Suprapubic skin (tissue), 3 donors: Measurements from ENCODE around the gene NARS2.

ENCODE experiments used
- POLR2A ChIP-seq, 2 donors: fragments of 450-650 bp; IDR thresholded peaks; one replicate each; pipeline ENCODE4 v1.6.1; 2017; ENCODE audit warnings: antibody characterized with exemption in 2 of 2, mild to moderate bottlenecking in 2 of 2, moderate library complexity in 2 of 2
- TF ChIP-seq, protein P1 (sequence below), 2 donors: fragments of 200-600 bp in 1 of 2; fragments of 450-650 bp in 1 of 2; sonication (generic) in 1 of 2; IDR thresholded peaks; one replicate each; pipeline ENCODE4 v1.5.1; 2016 to 2019; ENCODE audit warnings: antibody characterized with exemption in 2 of 2, mild to moderate bottlenecking in 1 of 2, moderate library complexity in 1 of 2

DNA sequence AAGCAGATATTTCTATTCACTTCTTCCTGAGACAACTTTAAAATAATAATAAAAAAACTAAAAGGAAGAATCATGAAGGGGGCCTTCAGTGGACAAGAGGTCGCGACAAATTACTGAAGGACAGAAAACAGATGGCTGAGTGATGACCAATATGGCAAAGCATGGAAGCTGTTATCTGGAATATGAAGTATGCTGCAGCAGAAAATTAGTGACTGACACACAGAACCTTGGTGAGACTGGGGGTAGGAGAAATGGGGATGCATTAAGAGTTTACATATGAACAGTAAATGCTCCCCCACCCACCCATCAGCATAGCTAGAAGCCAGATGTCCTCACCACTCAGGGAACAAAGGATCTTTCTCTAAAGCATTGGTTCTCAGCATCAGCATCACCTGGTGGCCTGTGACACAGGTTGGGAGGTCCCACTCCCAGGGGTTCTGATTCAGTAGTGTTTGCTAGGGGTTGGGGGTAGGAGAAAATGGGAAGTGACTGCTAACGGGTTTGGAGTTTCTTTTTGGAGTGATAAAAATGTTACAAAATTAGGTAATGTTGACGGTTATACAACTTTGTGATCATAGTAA lies 59.7 kb downstream of the NARS2 start:
- TF ChIP-seq, protein P1, sequence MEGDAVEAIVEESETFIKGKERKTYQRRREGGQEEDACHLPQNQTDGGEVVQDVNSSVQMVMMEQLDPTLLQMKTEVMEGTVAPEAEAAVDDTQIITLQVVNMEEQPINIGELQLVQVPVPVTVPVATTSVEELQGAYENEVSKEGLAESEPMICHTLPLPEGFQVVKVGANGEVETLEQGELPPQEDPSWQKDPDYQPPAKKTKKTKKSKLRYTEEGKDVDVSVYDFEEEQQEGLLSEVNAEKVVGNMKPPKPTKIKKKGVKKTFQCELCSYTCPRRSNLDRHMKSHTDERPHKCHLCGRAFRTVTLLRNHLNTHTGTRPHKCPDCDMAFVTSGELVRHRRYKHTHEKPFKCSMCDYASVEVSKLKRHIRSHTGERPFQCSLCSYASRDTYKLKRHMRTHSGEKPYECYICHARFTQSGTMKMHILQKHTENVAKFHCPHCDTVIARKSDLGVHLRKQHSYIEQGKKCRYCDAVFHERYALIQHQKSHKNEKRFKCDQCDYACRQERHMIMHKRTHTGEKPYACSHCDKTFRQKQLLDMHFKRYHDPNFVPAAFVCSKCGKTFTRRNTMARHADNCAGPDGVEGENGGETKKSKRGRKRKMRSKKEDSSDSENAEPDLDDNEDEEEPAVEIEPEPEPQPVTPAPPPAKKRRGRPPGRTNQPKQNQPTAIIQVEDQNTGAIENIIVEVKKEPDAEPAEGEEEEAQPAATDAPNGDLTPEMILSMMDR (IDR thresholded peaks at IDR 0.05) = no peak
- no peak for TF ChIP-seq POLR2A (IDR thresholded peaks at IDR 0.05)
